Kidney (tissue), 14 donors: ENCODE results near the gene DCP1A. TPM values are rescaled to one million over a fixed set of nuclear protein-coding genes. Genes with fewer than 3 reads are reported as not detected.

Experiments used
- DNase-seq, 5 donors: peaks; one replicate each; pipeline ENCODE4 v3.0.0-alpha.2; 2013 to 2020
- FAIRE-seq: peaks from 2 replicates; lab custom pipeline; 2012; peaks lifted over from hg19 to GRCh38; lab: Jason Lieb, UNC
- H3K27ac ChIP-seq, 2 donors: one replicate each; pipeline ENCODE4 v1.7.0; 2013; ENCODE audit warnings: low read depth in 2 of 2, low read length in 2 of 2, inconsistent platforms in 1 of 2
- H3K27me3 ChIP-seq: one replicate; pipeline ENCODE4 v1.7.1; 2013; ENCODE audit warnings: low read length, inconsistent platforms; ENCODE audit not compliant: control insufficient read depth, insufficient read depth
- H3K36me3 ChIP-seq, 3 donors: one replicate each; pipeline versions ENCODE4 v1.7.0 to v1.7.1; 2013; ENCODE audit warnings: low read length in 3 of 3, control low read depth in 1 of 3, inconsistent platforms in 1 of 3; ENCODE audit not compliant: insufficient read depth in 3 of 3, control insufficient read depth in 2 of 3
- H3K4me1 ChIP-seq, 3 donors: one replicate each; pipeline versions ENCODE4 v1.7.0 to v1.7.1; 2013; ENCODE audit warnings: low read length in 3 of 3, inconsistent platforms in 1 of 3, low read depth in 1 of 3; ENCODE audit not compliant: control insufficient read depth in 2 of 3, insufficient read depth in 2 of 3
- H3K4me3 ChIP-seq, 3 donors: one replicate each; pipeline versions ENCODE4 v1.7.0 to v1.8.1; 2013; ENCODE audit warnings: low read length in 3 of 3, control low read depth in 1 of 3, inconsistent platforms in 1 of 3
- H3K9ac ChIP-seq, 3 donors: one replicate each; pipeline versions ENCODE4 v1.7.0 to v1.7.1; 2013; ENCODE audit warnings: low read length in 3 of 3, control low read depth in 1 of 3, inconsistent platforms in 1 of 3
- H3K9me3 ChIP-seq, 3 donors: one replicate each; pipeline versions ENCODE4 v1.7.0 to v1.7.1; 2013; ENCODE audit warnings: low read length in 3 of 3, control low read depth in 1 of 3, inconsistent platforms in 1 of 3; ENCODE audit not compliant: control insufficient read depth in 2 of 3, insufficient read depth in 1 of 3
- CTCF ChIP-seq: IDR thresholded peaks from 3 replicates; pipeline ENCODE4 v1.5.1; 2012; ENCODE audit warnings: mild to moderate bottlenecking, moderate library complexity, borderline replicate concordance; ENCODE audit not compliant: insufficient read depth; ENCODE audit errors: extremely low read depth
- intact Hi-C: fragments of 100-400 bp; cut with DNase I; formaldehyde crosslinking; loops from one replicate; pipeline ENCODE4 v1.11.1; 2022
- polyA plus RNA-seq: library from polyadenylated mRNA; stranded (reverse); fragments of 350-450 nt; fragmentation: Illumina TruSeq; extraction: RNeasy Lipid Tissue Mini Kit (QIAGEN cat#74804); gene quantifications from one replicate; pipeline ENCODE4 v1.2.3, GENCODE V29; 2014; ENCODE audit warnings: low read depth, low replicate concordance; ENCODE audit not compliant: insufficient read depth
- total RNA-seq: library from RNA; stranded (reverse); fragmentation: NEBNext Ultra II Directional; extraction: Animal tissue kit (Norgen Biotek cat#: 25700); gene quantifications from one replicate; pipeline ENCODE4 v1.2.1, GENCODE V29; 2021
- donor health status: control.
- donor health status: control.
- donor health status: control.
- donor health status: control.
- donor health status: control.
- donor health status: DM: yes; HTN: yes; CAD: no.
- donor health status: Normal renal cell carcinoma (clear cell type).

The DCP1A gene
- total and polyA plus RNA-seq, 2 donors from 2014 or later = 4.9 to 21.0 TPM

DNA sequence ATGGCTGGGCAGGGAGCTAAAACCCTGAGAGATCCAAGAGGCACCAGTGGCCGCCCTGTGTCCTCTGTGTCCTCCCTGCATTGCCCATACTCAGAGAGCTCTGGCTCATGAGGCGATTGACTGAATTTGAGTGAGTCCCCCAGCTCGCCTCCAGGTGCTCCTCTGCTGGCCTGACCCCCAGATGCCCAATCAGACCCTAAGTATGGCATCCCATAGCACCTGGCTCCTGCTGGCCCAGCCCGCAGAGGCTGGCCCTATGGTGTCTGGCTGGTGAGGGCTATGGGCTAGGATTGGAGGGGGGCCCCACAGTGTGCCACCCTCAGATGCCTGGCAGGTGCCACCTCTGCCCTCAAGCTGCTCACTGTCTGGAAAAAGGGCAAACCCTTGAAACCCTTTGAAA lies 89.9 kb downstream of the DCP1A start:
- no peaks in the 10 kb centered on the region for H3K36me3 ChIP-seq
- intact Hi-C loops = no loop called here
- H3K4me1 ChIP-seq = peaks cover 0 to 16% (median 9%) of the 10 kb centered on the region in 3 donors
- H3K27ac ChIP-seq = no peak overlapping the region
- H3K9ac ChIP-seq = no peak overlapping the region
- H3K4me3 ChIP-seq = no peak overlapping the region
- FAIRE-seq = no peak
- DNase-seq = no peak
- no peaks in the 10 kb centered on the region for H3K27me3 ChIP-seq
- no peak for TF ChIP-seq CTCF
- H3K9me3 ChIP-seq = no peaks in the 10 kb centered on the region

DNA sequence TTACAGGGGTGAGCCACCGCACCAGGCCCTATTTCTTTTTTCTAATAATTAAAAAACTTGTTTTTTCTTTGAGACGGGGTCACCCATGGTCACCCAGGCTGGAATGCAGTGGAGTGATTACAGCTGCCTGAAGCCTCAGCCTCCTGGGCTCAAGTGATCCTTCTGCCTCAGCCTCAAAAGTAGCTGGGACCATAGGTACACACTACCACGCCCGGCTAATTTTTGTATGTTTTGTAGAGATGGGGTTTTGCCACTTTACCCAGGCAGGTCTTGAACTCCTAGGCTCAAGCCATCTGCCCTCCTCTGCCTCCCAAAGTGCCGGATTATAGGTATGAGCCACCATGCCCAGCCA lies 90.7 kb downstream of the DCP1A start:
- peak in 1 of 5 donors; percentile 43 for DNase-seq
- FAIRE-seq = no peak
- Histone ChIP-seq H3K4me3 (no peak overlapping the region), H3K9me3 (no peaks in the 10 kb centered on the region), H3K27me3 (no peaks in the 10 kb centered on the region), H3K36me3 (no peaks in the 10 kb centered on the region), H3K4me1 (peaks cover 0 to 16% (median 9%) of the 10 kb centered on the region in 3 donors), H3K27ac (no peak overlapping the region), H3K9ac (no peak overlapping the region)
- intact Hi-C loops = no loop called here
- TF ChIP-seq CTCF = no peak

GRCh38 chr3:53255775-53256703 lies 91.3 kb downstream of the DCP1A start, which contains the start of gene TKT:
Gene TKT, minus strand, starts transcription at chr3:53256022. Its CDS starts 80 bp downstream, at chr3:53255942.
- peak; percentile 87 to 96 (median 91) for DNase-seq
- Histone ChIP-seq H3K9me3 (no peaks in the 10 kb centered on the region), H3K27me3 (no peaks in the 10 kb centered on the region), H3K36me3 (no peaks in the 10 kb centered on the region), H3K4me3 (peak within 1 kb of the TSS; percentile 61 to 84 (median 81)), H3K27ac (peak within 1 kb of the TSS; percentile 80 to 88), H3K4me1 (peaks cover 0 to 19% (median 9%) of the 10 kb centered on the region in 3 donors), H3K9ac (peak within 1 kb of the TSS; percentile 47 to 82 (median 82))
- TF ChIP-seq CTCF = no peak
- intact Hi-C loops = no loop called here
- FAIRE-seq = no peak
